DLD1 (cell line): Measurements from ENCODE around the gene PTGDS.

ENCODE experiments used
- in situ Hi-C: cut with HindIII; loops from 2 replicates; pipeline ENCODE4 v1.10.0; 2017; ENCODE audit warnings: low sequenced_read_pairs

Gene PTGDS

DNA sequence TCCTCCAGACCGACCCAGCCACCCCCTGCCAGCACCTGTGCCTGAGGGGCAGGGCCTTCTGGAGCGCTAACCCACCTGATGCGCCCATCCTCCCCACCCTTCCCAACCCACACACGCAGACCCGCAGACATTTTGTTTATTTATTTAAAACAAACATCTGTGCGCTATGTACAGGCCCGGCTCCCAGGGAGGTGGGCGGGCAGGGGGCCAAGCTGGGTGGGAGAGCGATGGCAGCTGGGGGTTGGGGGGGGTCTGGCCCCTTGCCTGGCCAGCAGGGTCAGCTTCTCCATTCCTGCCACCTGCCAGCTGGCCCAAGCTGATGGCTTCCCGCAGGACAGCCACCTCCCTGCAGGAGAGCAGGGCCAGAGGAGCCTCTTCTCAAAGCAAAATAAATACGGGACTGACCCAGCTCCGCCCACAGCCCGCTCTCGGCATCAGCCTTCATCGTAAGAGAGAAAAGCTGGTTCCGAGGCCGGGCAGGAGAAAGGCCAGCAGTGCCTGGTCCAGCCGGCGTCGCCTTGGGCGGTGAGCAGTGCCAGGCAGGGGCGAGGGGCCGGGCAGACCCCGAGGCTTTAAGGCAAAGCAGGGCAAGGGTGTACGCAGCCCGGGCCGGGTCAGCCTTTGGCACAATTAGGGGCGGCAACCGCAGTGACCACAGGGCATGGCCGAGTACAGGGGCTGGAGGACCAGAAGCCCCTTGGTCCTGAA lies 30.0 kb downstream of the PTGDS start:
- in situ Hi-C loops = no loop called here

DNA sequence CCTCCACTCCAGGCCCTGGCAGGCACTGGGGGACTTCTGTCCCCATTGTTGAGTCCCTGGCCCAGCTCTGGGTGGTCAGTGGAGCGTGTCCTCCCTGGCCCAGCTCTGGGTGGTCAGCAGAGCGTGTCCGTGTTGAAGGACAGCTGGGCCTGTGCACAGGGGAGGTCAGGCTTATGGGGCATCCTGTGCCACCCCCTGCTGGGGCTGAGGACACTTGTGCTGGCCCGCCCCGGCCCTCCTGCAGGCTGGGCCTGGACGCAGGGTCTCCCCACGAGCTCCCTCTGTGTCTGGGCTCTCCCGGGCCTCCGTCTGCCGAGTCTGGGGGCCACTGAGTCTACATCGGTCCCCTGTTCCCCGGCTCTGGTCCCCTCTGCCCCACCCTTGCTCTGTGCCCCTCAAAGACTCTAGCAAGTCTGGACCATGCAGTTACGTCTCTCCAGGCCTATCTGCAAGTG lies 30.5 kb downstream of the PTGDS start:
- in situ Hi-C loops = no loop called here

DNA sequence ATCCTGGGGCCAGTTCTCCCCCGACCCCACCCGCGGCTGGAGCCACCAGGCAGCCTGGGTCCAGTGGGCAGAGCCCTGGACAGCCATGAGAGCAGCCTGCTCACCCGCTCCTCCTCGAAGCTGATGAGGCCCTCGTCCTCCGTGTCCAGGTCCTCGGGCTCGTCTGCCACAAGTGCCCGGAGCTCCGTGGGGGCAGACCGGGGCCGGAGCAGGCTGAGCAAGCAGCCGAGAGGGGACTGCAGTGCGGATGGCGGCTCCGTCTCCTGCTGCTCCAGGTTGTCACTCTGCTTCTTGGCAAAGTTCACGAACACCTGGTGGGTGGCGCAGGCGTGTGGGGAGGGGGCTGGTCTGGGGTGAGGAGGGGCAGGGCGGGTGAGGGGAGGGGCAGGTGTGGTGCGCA lies 31.0 kb downstream of the PTGDS start:
- in situ Hi-C loops = no loop called here

DNA sequence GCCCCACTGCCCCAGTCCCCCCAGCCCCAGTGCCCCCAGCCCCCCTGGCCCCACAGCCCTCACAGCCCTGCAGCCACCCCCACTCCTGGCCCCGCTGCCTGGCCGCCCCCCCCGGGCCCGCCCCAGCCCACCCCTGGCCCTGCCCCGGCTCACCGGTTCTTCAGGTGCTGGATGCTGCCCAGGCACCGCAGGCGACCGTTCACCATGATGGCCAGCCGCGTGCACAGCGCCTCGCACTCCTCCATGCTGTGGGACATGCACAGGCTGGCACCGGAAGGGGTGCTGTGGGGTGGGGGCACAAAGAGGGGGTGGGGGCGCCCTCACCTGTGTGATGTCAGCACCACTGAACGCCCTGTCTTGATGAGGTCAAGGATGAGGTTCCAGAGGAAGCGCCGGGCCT lies 31.9 kb downstream of the PTGDS start:
- in situ Hi-C loops = no loop called here

DNA sequence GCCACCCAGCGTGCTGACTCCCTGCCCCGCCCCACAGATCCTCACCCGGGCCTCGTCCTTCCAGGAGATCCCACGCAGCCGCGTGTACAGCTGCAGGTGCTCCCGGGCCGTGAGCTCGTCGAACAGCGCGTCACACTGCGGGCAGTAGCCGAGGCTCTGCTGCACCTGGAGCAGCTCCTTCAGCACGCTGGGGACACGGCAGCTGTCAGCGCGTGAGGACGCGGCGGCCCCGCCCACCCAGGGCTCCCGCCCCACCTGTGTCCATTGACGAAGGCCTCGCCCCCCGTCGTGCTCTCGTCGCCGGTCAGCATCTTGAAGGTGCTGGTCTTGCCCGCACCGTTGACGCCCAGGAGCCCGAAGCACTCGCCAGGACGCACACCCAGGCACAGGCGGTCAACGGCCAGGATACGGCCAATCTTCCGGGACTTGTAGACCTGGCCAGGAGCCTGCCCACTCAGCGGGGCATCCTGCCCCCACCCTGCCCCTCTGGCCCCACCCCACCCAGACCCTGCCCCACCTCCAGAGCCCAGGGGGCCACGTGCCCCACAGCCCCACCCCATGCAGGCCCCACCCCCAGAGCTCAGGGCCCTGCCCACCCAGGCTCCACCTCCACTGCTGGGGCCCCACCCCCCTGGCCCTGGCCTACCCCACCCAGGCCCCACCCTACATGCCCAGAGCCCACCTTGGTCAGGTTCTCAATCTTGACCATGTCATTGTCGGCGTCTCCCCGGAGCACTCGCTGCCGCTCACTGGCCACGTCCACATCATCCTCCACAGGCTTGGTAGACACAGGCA lies 32.8 kb downstream of the PTGDS start:
- in situ Hi-C loops = no loop called here

DNA sequence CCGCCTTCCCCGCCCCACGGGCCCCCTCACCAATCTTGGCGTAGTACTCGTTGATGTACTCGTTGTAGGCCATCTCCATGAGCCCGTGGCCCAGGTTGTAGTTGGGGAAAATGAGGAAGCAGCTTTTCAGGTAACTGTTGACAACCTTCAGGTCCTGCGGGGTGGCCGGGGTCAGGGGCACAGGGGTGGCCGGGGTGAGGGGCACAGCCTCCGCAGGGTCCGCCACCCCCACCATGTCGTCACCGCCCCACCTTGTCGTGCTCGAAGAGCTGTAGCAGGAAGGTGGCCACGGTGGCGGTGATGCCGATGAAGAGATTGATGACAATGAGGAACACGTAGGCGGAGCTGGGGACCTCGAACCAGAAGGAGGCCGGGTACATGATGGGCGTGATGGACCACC lies 33.9 kb downstream of the PTGDS start:
- in situ Hi-C loops = no loop called here

DNA sequence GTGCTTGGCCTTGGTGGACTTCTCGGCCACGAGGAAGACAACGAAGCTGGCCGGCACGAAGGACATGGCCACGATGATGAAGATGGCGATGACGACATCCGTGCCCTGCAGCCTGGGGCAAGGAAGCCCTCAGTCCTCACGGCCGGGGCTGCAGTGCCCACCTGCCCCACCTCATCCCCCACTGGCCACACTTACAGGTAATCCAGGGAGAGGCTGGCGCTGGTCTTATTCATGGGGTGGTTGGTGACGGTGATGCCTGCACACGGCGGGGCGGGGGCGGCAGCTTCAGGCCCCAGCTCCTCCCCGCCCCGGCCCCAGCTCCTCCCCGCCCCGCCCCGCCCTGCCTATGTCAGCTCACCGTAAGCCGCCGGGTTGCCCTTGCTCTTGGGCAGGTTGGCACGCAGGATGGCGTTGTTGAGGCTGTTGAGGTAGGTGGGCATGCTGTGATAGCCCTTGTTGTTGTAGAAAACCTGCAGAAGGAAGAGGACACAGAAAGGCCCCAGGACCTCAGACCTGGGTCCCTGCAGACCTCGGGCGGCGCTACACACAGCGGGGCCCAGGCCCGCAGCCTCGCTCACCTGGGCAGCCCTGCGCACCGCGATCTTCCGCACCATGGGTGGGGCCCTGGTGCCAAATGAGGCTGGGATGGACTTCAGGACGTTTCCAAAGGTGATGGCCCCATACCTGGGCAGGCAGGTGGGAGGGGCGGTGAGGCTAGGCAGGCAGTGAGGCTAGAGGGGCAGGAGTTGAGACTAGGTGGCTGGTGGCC lies 34.8 kb downstream of the PTGDS start:
- in situ Hi-C loops = no loop called here

DNA sequence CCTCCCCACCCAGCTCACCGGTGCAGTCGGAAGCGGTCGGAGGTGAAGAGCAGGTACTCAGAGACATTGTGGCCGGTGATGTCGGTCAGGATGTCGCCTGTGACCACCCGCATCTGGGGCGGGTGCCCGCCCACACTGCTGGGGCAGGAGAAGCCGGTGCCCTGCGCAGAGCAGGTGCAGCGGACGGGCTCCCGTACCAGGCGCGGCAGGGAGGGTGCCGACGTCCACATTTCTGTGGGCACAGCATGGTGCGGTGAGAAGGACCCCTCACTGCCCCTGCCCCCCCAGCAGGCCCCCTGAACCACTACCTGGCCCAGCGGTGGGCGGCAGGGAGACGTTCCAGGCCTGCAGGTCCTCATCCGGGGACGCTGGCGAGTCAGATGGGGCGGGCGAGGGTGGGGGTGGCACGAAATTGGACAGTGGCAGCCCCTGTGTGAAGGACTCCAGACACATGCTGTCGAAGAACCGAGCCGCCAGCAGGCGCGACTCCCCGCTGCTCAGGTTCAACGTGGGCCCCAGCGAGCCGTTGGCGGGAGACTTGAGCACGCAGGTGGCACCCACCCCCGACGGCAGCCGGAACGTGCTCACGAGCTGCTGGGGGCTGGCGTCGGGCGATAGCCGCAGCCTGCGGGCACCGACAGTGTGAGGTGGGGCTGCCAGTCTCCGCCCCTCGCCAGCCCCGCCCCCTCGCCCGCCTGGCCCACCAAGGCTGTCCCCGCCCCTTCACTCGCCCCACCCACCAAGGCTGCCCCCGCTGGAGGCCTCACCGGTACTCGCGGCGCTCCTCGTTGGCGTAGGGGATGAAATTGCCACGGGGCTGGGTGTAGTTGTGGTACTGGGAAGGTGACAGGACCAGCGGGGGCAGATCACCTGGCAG lies 35.6 kb downstream of the PTGDS start:
- in situ Hi-C loops = no loop called here

DNA sequence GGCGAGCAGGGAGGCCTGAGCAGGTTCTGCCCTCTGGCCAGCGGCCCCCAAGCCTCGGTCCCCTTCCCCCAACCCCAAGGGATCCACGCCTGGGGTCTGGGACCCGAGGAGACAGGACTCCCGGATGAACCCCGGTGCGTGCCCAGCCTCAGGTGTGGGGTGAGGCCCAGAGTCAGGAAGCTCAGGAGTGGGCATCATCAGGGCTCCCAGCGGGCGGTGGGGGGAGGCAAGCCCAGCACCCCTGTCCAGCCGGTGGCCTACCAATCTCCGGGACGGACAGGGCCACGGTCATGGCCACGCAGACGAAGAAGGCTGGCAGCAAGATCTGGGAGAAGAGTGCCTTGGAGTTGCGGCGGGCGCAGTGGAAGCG lies 36.3 kb downstream of the PTGDS start:
- in situ Hi-C loops = no loop called here

DNA sequence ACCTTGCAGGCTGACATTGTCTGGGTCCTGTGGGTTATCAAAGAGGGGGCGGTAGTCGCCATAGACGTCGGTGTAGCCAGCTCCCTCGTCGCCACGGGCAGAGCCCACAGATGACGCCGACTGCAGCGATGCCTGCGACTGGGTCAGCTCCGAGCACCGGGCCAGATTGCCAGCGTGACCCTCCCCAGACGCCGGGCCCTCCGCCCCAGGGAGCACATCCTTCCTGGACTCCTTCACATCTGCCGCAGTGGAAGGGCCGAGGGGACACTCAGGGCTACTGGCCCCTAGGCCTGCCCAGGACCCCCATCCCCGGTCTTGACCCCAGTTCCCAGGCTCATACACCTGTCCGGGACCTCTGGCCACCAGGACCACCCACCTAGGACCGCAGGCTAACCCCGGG lies 36.9 kb downstream of the PTGDS start:
- in situ Hi-C loops = no loop called here

DNA sequence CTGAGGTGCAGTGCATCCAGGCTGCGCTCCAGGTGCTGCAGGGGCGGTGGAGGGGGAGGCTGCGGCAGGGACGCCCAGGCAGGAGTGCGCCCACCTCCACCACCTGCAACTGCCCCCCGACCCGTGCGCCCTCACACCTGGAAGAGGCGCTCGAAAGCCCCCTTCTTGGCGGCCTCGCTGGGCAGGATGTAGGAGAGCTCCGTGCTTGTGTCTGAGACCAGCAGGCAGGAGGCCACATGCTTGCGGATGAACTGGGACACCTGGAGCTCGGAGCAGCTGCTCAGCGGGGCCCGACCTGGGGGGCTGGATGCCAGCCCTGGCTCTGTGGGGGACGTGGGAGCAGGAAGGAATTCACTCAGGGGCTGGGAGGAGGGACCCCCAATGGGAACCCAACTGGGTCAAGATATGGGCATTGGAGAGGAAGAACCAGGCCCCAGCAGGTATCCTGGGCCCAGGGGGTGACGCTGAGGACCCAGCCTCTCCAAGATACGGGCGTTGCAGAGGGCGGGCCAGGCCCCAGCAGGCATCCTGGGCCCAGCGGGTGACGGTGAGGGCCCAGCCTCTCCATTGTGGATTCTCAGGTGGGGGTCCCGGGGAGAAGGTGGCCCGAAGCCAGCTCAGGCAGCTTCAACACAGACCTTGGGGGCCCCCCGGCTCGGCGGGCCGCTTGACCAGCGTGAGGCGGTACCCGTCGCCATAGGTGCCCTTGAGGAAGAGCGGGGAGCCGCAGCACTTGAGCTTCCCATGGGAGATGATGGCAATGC lies 37.7 kb downstream of the PTGDS start:
- in situ Hi-C loops = no loop called here

DNA sequence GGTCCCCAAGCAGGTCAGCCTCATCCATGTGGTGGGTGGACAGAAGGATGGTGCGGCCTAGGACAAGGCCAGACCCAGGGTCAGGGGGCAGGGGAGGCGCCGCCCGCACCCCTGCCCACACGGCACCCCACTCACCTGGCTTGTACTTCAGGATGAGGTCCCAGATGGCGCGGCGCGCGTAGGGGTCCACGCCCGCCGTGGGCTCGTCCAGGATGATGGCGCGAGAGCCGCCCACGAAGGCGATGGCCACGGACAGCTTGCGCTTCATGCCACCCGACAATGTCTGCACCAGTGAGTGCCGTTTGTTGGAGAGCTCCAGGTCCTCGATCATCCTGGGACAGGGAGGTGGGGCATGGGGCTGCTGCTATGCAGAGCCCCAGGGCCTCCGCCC lies 38.2 kb downstream of the PTGDS start:
- in situ Hi-C loops = no loop called here

DNA sequence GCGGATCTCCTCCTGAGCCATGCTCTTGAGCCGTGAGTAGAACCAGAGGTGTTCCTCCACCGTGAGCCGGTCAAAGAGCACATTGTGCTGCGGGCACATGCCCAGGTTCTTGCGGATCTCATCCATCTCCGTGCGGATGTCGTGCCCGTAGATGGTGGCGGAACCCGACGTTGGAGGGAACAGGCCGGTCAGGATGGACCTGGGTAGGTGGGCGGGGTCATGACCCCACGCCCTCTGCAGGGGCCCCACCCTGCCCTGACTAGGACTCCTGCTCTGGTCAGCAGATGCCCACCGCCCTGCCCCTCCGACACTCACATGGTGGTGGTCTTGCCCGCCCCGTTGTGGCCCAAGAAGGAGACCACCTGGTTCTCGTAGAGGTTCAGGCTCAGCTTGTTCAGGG lies 38.7 kb downstream of the PTGDS start:
- in situ Hi-C loops = no loop called here

DNA sequence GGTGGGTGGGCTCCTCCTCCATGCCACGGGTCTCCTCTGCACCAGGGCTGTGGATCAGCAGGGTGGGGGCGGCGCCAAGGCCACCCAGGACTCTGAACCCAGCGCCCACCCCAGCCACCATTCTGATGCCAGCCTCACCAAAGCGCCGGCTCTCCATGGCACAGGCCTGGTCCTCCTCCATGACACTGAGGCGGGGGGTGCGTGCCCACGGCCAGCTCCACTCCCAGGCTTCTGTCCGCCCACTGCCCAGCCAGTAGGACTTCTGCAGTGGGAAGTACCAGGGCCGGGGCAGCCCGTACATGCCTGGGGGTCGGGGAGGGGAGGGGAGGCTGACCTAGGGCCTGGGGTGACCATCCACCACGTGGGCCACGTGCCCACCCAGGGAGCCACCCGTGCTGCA lies 39.1 kb downstream of the PTGDS start:
- in situ Hi-C loops = no loop called here

DNA sequence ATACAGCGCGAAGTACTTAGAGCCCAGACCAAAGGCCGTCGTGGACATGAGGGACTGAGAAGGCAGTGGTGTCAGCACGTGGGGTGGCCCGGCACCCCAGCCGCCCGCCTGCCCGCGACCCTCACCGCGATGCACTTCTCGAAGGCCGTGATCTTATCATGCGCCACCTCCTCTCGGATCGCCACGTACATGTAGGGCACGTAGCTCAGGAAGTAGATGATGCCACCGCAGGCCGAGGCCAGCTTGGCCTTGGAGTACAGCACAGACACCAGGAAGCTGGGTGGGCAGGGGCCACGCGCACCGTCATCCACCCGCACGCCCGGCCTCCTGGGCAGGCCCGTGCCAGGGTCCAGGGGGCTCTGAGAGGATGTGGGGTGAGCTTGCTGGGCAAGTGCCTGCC lies 39.8 kb downstream of the PTGDS start:
- in situ Hi-C loops = no loop called here

DNA sequence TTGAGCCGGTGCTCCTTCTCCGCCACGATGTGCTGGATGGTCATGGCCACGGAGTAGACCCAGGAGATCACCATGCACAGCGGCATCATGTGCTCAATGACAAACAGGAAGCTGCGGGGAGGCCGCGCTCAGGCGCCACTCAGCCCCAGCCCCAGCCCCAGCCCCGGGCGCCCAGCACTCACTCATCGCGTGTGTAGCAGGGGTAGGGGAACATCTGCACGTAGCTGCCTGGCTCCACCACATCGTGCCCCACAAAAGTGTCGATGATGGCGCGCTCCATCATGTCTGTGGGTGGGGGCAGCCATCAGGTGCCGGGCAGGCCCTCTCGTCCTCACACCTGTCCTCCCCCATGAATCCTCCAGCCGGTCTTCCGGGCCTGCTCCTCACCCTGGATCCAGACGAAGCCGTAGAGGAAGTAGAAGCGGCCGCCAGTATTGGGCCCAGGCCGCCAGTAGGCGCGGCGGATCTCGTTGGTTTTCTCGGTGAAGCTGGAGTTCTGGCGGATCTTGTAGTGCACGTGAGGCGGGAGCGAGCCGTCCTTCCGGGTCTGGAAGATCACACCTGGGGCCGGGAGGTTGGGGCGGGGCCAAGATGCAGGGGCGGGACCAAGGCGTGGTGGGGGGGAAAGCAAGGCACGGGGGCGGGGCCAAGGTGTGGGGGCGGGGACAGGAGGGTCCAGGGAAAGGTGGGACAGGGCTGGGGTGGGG lies 40.6 kb downstream of the PTGDS start:
- in situ Hi-C loops = no loop called here

DNA sequence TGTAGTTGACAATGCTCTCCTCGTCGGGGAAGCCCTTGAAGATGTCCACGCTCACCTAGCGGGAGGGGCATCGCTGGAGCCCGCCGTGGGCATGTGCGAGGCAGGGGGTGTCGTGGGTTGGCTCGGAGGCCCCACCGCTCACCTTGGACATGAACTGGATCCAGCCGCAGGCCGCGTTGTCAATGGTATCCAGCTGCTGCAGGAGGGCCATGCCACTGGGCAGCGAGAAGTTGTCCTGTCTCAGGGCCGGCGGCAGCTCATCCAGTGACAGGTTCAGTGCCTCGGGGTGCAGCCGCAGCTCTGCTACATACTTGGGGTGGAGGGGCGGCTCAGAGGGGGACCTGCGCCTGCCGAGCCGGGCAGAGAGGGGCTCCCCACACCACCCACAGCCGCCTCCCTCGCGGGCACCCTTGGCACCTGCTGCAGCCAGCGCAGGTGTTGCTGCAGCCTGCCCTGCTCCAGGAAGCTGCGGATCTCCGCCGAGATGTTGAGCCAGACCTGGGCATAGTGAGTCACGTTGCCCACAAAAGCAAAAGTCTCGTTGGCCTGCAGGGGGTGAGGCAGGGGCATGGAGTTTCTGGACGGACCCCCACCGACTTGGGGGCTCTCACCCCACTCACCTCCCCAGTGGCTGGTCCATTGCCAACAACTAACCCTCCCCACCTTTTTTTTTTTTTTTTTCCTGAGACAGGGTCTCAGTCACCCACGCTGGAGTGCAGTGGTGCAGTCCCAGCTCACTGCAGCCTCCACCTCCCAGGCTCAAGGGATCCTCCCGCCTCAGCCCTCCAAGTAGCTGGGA lies 41.7 kb downstream of the PTGDS start:
- in situ Hi-C loops = no loop called here

DNA sequence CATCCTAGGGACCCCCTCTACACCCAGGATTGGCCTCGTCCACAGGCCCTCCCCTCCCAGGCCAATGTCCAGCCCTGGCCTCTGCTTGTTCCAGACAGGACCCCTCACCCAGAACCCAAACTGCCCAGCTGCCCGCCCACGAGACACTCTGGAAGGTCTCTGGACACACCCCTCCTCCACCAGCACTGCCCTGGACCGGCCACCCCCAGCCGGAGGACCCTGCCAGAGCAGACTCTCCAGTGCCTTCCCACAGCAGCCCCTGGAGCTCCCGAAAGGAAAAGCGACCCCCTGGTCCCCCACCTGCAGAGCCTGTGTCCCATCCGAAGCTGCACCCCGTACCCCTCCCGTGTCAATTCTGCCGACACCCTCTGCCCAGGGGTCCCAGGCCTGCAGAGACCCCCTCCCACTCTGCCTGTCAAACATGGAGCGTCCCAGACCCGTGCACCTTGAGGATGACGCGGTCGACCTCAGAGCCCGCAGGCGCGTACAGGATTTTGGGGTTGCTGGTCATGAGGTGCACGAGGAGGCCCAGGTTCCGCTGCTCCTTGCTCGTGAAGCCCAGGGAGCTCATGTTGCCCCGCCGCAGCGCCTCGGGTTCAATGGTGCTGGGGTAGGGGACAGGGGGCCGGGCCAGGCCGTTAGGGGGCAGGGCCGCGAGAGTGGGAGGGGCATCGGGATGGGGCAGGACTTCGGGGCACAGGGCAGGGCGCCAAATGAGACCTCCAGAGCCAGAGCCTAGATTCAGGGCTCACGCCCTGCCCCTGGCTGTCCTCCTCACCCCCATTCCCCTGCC lies 42.8 kb downstream of the PTGDS start:
- in situ Hi-C loops = no loop called here
